Mucosa of descending colon (tissue), 3 donors: ENCODE data around the gene CLDN2. TPM values are rescaled to one million over a fixed set of nuclear protein-coding genes. Genes with fewer than 3 reads are reported as not detected.

Experiments
- ATAC-seq: fragments of 200-7000 bp; cut with Tn5 transposase; one replicate; pipeline ENCODE4 v1.9.1; 2020; ENCODE audit warnings: mild to moderate bottlenecking, moderate library complexity
- DNase-seq, 3 donors: peaks; one replicate each; pipeline ENCODE4 v3.0.0-alpha.2; 2020
- H3K36me3 ChIP-seq: fragments of 200-600 bp; one replicate; pipeline ENCODE4 v1.8.0; 2021; ENCODE audit warnings: low read depth, mild to moderate bottlenecking
- H3K4me1 ChIP-seq: fragments of 200-600 bp; one replicate; pipeline ENCODE4 v1.8.0; 2021; ENCODE audit warnings: low read depth, mild to moderate bottlenecking
- H3K4me3 ChIP-seq: fragments of 200-600 bp; one replicate; pipeline ENCODE4 v1.8.0; 2021; ENCODE audit warnings: mild to moderate bottlenecking
- H3K9me3 ChIP-seq: fragments of 200-600 bp; one replicate; pipeline ENCODE4 v1.8.0; 2021; ENCODE audit warnings: mild to moderate bottlenecking
- intact Hi-C, 2 donors: fragments of 100-400 bp; cut with DNase I in 1 of 2; cut with micrococcal nuclease in 1 of 2; formaldehyde crosslinking; loops; one replicate each; pipeline versions ENCODE4 v1.11.0 to v1.11.1; 2022; cut with DNase I, micrococcal nuclease
- total RNA-seq, 3 donors: library from RNA; stranded (reverse); fragmentation: NEBNext Ultra II Directional in 2 of 3; extraction: Animal tissue kit (Norgen Biotek cat#: 25700) in 2 of 3; gene quantifications; one replicate each; pipeline versions ENCODE4 v1.2.1 to v1.2.4, GENCODE V29; 2021 to 2023
- TF ChIP-seq, protein P1 (sequence below): fragments of 200-600 bp; IDR thresholded peaks from one replicate; pipeline ENCODE4 v1.8.0; 2022; ENCODE audit warnings: antibody characterized with exemption, mild to moderate bottlenecking
- donor health status: DM: no; HTN: no; CAD: no; lungs with moderate emphysema.
- donor health status: DM: no; HTN: no; CAD: no.
- donor health status: DM: no; HTN: yes; CAD: no.

The CLDN2 gene
- total RNA-seq, 3 donors from 2014 or later, result 0.09 to 0.70 (median 0.22) TPM

DNA sequence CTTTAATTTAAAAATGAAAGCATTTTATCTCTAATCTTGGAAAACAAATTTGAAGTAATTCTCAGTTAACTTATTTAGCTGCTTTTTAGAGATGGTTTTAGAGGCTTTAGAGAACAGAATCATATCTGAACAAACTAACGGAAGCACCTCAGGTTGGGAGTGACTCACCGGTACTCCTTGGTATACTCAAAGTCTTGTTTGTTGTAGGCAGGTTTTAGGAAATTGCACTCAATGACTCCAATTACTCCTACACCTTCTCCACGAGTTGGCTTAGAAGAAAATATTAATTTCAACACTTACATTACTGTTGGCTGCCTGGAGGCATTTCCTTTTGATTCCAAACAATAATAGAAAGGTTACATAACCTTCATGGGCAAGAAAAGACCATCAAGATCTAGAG, 56.2 kb downstream of the CLDN2 start:
- no peaks in the 10 kb centered on the region for H3K9me3 ChIP-seq
- ATAC-seq (no peak), DNase-seq (no peak)
- H3K4me3 ChIP-seq, result no peak overlapping the region
- TF ChIP-seq, protein P1, sequence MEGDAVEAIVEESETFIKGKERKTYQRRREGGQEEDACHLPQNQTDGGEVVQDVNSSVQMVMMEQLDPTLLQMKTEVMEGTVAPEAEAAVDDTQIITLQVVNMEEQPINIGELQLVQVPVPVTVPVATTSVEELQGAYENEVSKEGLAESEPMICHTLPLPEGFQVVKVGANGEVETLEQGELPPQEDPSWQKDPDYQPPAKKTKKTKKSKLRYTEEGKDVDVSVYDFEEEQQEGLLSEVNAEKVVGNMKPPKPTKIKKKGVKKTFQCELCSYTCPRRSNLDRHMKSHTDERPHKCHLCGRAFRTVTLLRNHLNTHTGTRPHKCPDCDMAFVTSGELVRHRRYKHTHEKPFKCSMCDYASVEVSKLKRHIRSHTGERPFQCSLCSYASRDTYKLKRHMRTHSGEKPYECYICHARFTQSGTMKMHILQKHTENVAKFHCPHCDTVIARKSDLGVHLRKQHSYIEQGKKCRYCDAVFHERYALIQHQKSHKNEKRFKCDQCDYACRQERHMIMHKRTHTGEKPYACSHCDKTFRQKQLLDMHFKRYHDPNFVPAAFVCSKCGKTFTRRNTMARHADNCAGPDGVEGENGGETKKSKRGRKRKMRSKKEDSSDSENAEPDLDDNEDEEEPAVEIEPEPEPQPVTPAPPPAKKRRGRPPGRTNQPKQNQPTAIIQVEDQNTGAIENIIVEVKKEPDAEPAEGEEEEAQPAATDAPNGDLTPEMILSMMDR, result no peak
- intact Hi-C loops, result no loop called here
- H3K36me3 ChIP-seq, result no peaks in the 10 kb centered on the region
- H3K4me1 ChIP-seq, result no peaks in the 10 kb centered on the region

Other genes with a start within 250 kb of the CLDN2 start
- gene RNF128, start 193.7 kb upstream of the CLDN2 start, total RNA-seq, result 10 to 100 TPM; 13.5 to 51.5 (median 25.5) TPM
- gene TBC1D8B, start 117.7 kb upstream of the CLDN2 start, total RNA-seq, result 10 to 100 TPM; 10.3 to 14.3 (median 11.5) TPM
- gene RIPPLY1, start 17.1 kb upstream of the CLDN2 start, total RNA-seq, result not detected
- gene MORC4, start 79.8 kb downstream of the CLDN2 start, total RNA-seq, result 1 to 10 TPM; 7.6 to 9.7 (median 8.0) TPM
- gene RBM41, start 198.4 kb downstream of the CLDN2 start, total RNA-seq, result 10 to 100 TPM; 15.6 to 26.4 (median 20.7) TPM